Measurements from ENCODE around the gene PNLIPRP2.

DNA sequence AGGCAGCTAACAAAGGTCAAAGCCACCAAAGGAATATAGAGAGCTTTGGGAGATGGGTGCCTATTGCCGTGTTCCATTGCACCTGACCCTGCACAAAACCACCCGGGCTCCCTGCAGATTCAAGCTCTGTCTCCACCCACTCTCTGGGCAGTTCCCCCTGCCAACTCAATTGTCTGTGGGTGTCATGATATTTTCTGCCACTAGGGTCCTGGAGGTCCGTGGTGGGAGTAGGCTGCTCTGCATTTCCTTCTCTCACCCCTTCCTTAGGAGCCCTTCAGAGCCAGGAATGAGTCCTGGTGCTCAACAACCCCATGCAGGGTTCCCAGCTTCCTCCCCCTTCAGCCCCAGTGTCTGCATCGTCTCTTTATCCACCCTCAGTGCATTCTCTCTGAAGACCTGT lies 34.1 kb downstream of the PNLIPRP2 start:
- TF ChIP-seq, protein P1, sequence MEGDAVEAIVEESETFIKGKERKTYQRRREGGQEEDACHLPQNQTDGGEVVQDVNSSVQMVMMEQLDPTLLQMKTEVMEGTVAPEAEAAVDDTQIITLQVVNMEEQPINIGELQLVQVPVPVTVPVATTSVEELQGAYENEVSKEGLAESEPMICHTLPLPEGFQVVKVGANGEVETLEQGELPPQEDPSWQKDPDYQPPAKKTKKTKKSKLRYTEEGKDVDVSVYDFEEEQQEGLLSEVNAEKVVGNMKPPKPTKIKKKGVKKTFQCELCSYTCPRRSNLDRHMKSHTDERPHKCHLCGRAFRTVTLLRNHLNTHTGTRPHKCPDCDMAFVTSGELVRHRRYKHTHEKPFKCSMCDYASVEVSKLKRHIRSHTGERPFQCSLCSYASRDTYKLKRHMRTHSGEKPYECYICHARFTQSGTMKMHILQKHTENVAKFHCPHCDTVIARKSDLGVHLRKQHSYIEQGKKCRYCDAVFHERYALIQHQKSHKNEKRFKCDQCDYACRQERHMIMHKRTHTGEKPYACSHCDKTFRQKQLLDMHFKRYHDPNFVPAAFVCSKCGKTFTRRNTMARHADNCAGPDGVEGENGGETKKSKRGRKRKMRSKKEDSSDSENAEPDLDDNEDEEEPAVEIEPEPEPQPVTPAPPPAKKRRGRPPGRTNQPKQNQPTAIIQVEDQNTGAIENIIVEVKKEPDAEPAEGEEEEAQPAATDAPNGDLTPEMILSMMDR (IDR thresholded peaks at IDR 0.05), result no peak
- TF ChIP-seq POLR2A (IDR thresholded peaks at IDR 0.05) (no peak), EP300 (IDR thresholded peaks at IDR 0.05) (no peak), POLR2AphosphoS5 (IDR thresholded peaks at IDR 0.05) (no peak)

All from gastroesophageal sphincter (tissue), 3 donors.